Measurements from ENCODE around the gene RCAN2. TPM values are rescaled to one million over a fixed set of nuclear protein-coding genes. Genes with fewer than 3 reads are reported as not detected.

RCAN2 gene
- total RNA-seq, 2 experiments from 2014 or later = 2.8 to 3.1 TPM

DNA sequence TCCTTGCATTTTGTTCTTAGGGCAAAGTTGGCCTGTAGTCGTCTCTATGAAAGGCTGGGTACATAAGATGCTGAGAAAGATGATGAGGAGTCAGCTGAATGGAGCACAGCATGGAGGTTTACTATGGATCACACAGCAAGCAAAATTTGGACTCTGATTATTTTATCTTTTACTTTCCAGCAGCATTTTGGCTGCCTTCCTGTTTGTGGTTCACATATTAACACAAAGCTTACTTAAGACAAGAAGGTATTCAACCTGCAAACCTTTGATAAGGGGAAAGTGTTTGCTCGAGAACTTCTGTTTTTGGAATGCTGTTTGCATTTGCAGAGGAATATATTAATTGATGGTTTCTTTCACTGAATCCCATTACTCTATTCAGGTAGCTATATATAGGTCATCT is 217.3 kb downstream of the RCAN2 start:
- DNase-seq = no peak
- ChIA-PET CTCF (interaction anchor here (0.8 kb wide), 1 partner anchor 137 kb away, joined by 3 read pairs; no protein-coding TSS in a partner anchor), POLR2A (no interaction called here)
- Mint-ChIP-seq H3K4me3 (no peak overlapping the region), H3K27ac (no peak overlapping the region), H3K9me3 (no peaks in the 10 kb centered on the region), H3K27me3 (peaks cover 10% of the 10 kb centered on the region), H3K4me1 (no peaks in the 10 kb centered on the region), H3K36me3 (ENCODE audit: low read depth) (no peaks in the 10 kb centered on the region)

DNA sequence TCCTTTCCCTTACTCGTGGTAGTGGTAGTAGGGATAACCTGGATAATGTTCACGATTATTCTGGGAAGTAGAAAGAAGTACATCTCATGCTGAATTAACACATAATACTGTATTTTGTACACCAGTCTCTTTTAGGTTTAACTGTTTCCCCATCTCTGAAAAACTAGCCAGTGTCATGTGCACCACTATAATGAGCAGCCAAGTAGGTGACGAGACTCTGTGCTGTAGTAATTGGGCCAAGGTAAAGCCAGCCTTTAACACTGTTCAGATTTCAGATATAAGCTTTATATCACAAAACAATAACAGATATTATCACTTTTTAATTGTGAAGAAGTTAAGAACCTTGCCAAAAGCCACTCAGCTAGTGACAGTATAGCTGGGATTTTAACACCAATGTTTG is 219.5 kb downstream of the RCAN2 start:
- Mint-ChIP-seq H3K9me3 (no peaks in the 10 kb centered on the region), H3K27me3 (peaks cover 6% of the 10 kb centered on the region), H3K4me3 (no peak overlapping the region), H3K27ac (no peak overlapping the region), H3K36me3 (ENCODE audit: low read depth) (no peaks in the 10 kb centered on the region), H3K4me1 (no peaks in the 10 kb centered on the region)
- CTCF ChIA-PET = no interaction called here
- POLR2A ChIA-PET = no interaction called here
- no peak for DNase-seq

DNA sequence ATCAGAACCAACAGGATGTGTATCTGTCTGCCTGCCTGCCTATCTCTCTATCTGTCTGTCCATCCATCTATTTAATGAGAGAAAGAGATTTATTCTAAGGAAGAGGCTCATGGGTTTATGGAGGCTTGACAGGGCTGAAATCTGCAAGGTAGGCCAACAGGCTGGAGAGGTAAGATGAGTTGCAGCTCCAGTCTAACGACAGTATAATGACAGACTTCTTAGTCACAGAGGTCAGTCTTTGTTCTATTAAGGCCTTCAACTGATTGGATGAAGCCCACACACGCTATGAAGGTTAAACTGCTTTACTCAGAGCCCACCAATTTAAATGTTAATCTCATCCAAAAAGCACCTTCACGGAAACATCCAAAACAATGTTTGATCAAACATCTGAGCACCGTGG is 220.1 kb downstream of the RCAN2 start:
- Mint-ChIP-seq H3K9me3 (no peaks in the 10 kb centered on the region), H3K27me3 (peaks cover 2% of the 10 kb centered on the region), H3K36me3 (ENCODE audit: low read depth) (no peaks in the 10 kb centered on the region), H3K4me3 (no peak overlapping the region), H3K4me1 (no peaks in the 10 kb centered on the region), H3K27ac (no peak overlapping the region)
- no peak for DNase-seq
- CTCF ChIA-PET = no interaction called here
- POLR2A ChIA-PET = no interaction called here

DNA sequence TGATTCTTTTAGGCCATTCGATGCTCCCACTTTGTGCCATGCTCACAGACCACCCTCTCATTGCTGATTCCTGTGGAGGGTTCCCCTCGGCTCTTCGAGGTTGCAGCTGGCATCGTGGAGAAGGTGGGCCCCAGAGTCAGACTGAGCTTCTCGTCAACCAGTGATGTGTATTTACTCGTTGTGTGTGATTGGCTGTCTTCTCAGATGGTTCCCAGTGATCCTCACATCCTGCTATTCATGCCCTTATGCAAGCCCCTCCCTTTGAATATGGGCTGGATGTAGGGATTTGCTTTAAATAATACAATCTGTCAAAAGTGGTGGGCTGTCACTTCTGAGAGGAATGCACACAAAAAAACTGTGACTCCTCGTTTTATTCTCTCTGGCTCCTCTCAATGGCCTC is 220.9 kb downstream of the RCAN2 start:
- no peaks in the 10 kb centered on the region for H3K4me1 Mint-ChIP-seq
- ChIA-PET POLR2A (no interaction called here), CTCF (interaction anchor here (0.6 kb wide), 1 partner anchor 1129 kb away, joined by 3 read pairs; no protein-coding TSS in a partner anchor)
- no peak overlapping the region for H3K27ac Mint-ChIP-seq
- no peaks in the 10 kb centered on the region for H3K9me3 Mint-ChIP-seq
- no peak overlapping the region for H3K4me3 Mint-ChIP-seq
- H3K36me3 Mint-ChIP-seq (ENCODE audit: low read depth) = no peaks in the 10 kb centered on the region
- peaks cover 2% of the 10 kb centered on the region for H3K27me3 Mint-ChIP-seq
- no peak for DNase-seq

DNA sequence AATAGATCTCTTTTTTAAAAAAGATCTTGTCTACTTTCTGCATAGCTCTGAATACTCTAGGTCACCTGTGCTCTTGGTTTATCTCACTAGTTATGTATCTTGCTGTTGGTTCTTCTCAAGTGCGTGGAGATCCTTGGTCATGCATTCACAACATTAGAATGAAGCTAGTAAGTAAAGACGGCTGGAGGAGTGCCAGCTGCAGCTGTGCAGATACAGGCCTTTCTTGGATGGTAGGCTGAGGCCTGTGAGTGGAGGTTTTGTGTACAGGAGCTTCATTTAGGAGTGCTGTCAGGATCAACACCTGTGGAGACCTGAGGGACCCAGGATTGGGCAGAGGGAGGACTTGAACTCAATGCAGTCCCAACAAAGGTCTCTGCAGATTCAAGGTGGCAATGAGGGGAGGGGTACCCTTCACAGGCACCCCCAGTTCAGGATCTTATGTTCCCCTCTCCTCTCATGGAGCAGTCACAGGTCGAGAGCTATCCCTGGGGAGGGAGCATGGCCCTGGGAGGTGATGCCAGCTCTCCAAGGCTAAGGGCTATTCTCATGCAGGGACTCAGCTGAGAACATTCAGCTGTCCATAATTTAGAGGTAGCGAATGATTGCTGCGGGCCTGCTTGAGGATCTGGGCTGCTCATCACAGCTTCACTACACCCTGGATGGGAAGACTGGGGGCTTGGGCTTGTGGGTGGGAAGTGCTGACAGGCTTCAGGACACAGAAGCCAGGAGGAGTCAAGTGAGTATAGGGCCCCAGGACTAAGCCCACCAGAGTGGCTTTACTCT is 221.6 kb downstream of the RCAN2 start:
- Mint-ChIP-seq H3K27me3 (peaks cover 2% of the 10 kb centered on the region), H3K9me3 (no peaks in the 10 kb centered on the region)
- CTCF ChIA-PET = interaction anchor here (0.6 kb wide), 1 partner anchor 1128 kb away, joined by 3 read pairs; no protein-coding TSS in a partner anchor

DNA sequence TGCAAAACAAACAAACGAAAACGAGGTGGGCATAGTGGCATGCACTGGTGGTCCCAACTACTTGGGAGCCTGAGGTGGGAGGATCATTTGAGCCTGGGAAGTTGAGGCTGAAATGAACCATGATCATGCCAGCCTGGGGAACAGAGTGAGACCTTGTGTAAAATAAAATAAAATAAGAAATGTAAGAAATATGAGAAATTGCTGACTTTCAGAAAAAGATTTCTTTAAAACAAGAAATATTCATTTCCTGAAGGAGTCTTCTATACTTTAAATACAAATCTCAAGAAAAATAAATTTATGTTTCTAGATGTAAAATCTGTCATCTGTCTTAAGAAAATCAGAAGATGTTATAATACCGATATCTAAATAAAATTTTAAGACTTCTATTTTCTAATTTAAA is 223.7 kb downstream of the RCAN2 start:
- Mint-ChIP-seq H3K27me3 (no peaks in the 10 kb centered on the region), H3K4me3 (no peak overlapping the region), H3K4me1 (no peaks in the 10 kb centered on the region), H3K36me3 (ENCODE audit: low read depth) (no peaks in the 10 kb centered on the region), H3K27ac (no peak overlapping the region), H3K9me3 (no peaks in the 10 kb centered on the region)
- ChIA-PET POLR2A (no interaction called here), CTCF (no interaction called here)
- no peak for DNase-seq

More for the DNA sequence above, 221.6 kb downstream of the RCAN2 start:
- no peak overlapping the region for H3K4me3 Mint-ChIP-seq
- no peak overlapping the region for H3K27ac Mint-ChIP-seq
- POLR2A ChIA-PET = no interaction called here
- no peaks in the 10 kb centered on the region for H3K36me3 Mint-ChIP-seq (ENCODE audit: low read depth)
- H3K4me1 Mint-ChIP-seq = no peaks in the 10 kb centered on the region
- DNase-seq = no peak

DNA sequence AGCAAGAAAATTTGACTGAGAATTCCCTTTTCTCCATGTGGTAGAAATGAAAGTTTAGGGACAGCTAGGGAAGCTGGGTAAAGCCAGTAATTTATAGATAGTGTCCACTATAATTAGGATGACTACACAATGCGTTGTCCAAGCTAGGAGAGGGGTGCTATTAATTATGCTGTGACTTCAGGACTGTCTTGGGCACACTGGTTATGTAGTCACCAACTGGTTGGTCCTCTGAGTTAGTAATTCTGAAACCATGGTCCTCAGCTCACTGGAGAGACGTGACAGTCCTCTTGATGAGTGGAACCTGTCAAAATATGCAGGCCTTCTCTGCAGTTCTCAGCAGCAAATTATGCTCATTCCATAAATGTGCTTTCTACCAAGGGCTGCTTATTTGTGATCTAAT is 225.9 kb downstream of the RCAN2 start:
- DNase-seq = no peak
- ChIA-PET POLR2A (no interaction called here), CTCF (no interaction called here)
- Mint-ChIP-seq H3K4me3 (no peak overlapping the region), H3K4me1 (no peaks in the 10 kb centered on the region), H3K27me3 (peaks cover 4% of the 10 kb centered on the region), H3K36me3 (ENCODE audit: low read depth) (no peaks in the 10 kb centered on the region), H3K9me3 (no peaks in the 10 kb centered on the region), H3K27ac (no peak overlapping the region)

DNA sequence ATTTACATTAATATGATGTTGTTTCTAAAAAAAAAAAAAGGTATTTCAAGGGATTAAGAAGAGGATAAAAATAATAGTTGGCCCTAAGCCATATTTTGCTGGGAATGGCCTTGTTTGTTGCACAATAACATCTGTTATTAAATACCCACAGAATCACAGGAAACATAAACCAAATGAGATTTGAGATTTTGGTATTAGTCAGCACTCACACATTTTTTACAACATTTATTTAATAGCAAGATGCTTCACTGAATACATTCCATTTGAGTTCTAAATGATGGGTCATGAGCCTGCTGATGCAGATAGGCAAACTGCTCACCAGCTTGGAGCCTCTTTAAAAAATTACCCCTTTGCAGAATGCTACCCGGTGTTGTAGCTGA is 227.6 kb downstream of the RCAN2 start:
- CTCF ChIA-PET = no interaction called here
- DNase-seq = no peak
- POLR2A ChIA-PET = no interaction called here
- Mint-ChIP-seq H3K9me3 (no peaks in the 10 kb centered on the region), H3K4me3 (no peak overlapping the region), H3K27me3 (peaks cover 8% of the 10 kb centered on the region), H3K36me3 (ENCODE audit: low read depth) (no peaks in the 10 kb centered on the region), H3K4me1 (no peaks in the 10 kb centered on the region), H3K27ac (no peak overlapping the region)

DNA sequence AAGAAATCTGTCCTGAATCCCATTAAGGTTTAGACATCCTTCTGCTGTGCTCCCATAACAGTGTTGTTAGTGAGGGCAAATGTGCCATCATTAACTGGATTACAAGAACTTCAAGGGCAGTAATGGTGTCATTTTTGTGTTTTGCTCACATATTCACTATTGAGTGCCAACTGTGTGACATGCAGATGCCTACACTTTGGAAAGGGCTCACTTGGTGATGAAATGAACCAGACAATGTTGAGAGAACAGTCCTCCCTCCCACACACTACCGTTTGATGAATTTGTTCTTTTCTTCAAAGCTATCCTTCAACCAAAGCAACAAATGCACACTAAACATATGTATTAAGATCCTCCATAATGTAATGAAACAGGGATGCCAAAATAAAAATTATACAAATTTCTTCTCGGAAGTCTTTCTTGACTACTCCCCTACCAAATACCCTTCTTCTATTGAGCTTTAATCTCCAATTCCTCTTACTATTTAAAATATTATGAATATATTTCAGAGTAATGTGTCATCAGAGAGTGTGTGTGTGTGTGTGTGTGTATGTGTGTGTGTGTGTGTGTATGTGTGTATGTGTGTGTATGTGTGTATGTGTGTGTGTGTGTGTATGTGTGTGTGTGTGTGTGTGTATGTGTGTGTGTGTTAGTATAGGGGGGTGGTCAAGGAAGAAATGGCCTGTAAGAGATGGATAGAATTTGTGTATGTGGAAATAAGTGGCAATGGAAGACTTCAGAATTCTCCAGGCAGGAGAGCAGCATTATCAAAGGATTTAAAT is 228.1 kb downstream of the RCAN2 start:
- H3K27me3 Mint-ChIP-seq = peaks cover 8% of the 10 kb centered on the region
- no peak overlapping the region for H3K4me3 Mint-ChIP-seq
- DNase-seq = no peak
- no peaks in the 10 kb centered on the region for H3K9me3 Mint-ChIP-seq
- CTCF ChIA-PET = interaction anchor here (0.6 kb wide), 1 partner anchor 150 kb away, joined by 3 read pairs; no protein-coding TSS in a partner anchor
- no peak overlapping the region for H3K27ac Mint-ChIP-seq
- H3K4me1 Mint-ChIP-seq = no peaks in the 10 kb centered on the region
- no peaks in the 10 kb centered on the region for H3K36me3 Mint-ChIP-seq (ENCODE audit: low read depth)
- POLR2A ChIA-PET = no interaction called here

DNA sequence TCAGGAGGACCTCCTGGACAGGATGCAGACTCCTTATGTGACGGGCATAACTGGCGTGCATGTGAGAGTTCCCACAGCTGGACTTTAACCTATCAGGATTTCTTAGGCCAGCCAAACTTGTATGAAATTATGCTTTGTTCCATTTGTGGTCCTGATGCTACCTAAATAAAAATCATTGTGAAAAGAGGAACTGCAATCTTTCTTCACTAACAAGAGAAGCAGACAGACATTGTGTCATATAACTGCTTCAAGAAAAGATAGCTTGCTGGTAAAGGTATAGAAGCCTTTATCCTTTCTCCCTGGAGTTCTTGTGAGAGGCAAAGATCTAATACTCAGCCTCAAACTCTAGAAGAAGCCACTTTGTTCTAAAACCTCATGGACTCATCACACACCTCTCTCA is 233.0 kb downstream of the RCAN2 start:
- Mint-ChIP-seq H3K4me3 (no peak overlapping the region), H3K27me3 (peaks cover 8% of the 10 kb centered on the region), H3K4me1 (no peaks in the 10 kb centered on the region), H3K27ac (no peak overlapping the region), H3K9me3 (no peaks in the 10 kb centered on the region), H3K36me3 (ENCODE audit: low read depth) (no peaks in the 10 kb centered on the region)
- CTCF ChIA-PET = no interaction called here
- POLR2A ChIA-PET = no interaction called here
- no peak for DNase-seq

DNA sequence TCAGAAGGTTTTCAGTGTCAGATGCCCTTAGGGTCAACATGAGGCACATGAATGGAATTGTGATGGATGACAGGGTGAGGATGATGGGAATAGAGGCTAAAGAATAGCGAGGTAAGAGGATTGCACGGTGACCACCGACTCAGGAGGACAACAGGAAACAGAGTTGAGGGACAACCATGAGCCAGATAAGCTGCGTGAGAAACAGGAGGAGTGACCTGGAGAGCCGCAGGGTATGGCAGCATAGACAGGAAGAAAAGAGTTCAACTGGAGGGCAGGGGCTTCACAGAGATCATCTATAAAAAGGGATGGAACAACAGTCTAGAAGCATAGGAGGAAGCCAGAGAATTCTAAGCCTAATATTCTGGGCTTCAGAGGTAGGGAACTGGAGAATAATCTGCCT is 235.7 kb downstream of the RCAN2 start:
- Mint-ChIP-seq H3K27ac (no peak overlapping the region), H3K4me3 (no peak overlapping the region), H3K9me3 (no peaks in the 10 kb centered on the region), H3K36me3 (ENCODE audit: low read depth) (no peaks in the 10 kb centered on the region), H3K27me3 (peaks cover 5% of the 10 kb centered on the region), H3K4me1 (no peaks in the 10 kb centered on the region)
- ChIA-PET CTCF (no interaction called here), POLR2A (no interaction called here)
- DNase-seq = no peak

DNA sequence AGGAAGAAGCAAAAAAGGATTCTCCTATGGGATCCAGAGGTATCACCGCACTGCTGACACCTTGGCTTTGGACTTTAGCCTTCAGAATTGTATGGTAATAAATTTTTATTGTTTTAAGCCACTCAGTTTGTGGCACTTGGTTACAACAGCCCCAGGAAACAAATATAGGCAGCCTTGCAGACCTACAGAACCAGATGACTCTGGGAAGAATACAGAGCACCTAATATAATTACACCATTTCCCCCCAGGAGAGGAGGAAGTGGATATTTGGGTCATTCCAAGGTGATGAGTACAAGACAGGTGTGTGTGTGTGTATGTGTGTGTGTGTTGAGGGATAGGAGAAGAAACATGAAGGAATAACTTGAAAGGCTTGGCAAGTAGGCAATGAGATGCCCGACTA is 236.3 kb downstream of the RCAN2 start:
- Mint-ChIP-seq H3K27me3 (peaks cover 7% of the 10 kb centered on the region), H3K4me1 (no peaks in the 10 kb centered on the region), H3K27ac (no peak overlapping the region), H3K9me3 (no peaks in the 10 kb centered on the region), H3K4me3 (no peak overlapping the region), H3K36me3 (ENCODE audit: low read depth) (no peaks in the 10 kb centered on the region)
- ChIA-PET POLR2A (no interaction called here), CTCF (no interaction called here)
- no peak for DNase-seq

DNA sequence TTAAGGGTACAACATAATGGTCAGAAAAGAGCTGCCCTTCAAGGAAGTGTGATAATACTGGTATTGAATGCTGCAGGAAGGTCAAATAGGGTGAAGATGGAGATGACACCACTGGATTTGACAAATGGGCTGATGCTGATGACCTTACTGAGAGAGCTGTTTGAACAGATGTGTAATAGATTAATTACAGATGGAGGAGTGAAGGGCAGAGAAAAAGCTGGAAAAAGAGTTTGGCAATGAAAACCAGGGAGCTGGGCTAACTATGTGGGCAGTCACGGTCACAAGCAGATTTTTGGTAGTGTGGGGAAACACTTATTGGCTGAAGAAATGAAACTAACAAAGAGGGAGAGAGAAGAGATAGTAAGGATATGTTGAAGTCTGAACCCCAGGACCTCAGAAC is 236.9 kb downstream of the RCAN2 start:
- H3K9me3 Mint-ChIP-seq = no peaks in the 10 kb centered on the region
- no peaks in the 10 kb centered on the region for H3K36me3 Mint-ChIP-seq (ENCODE audit: low read depth)

More for the DNA sequence above, 236.9 kb downstream of the RCAN2 start:
- POLR2A ChIA-PET = no interaction called here
- no peaks in the 10 kb centered on the region for H3K4me1 Mint-ChIP-seq
- H3K4me3 Mint-ChIP-seq = no peak overlapping the region
- H3K27ac Mint-ChIP-seq = no peak overlapping the region
- CTCF ChIA-PET = interaction anchor here (1.5 kb wide), 1 partner anchor 156 kb away, joined by 3 read pairs; no protein-coding TSS in a partner anchor
- peaks cover 3% of the 10 kb centered on the region for H3K27me3 Mint-ChIP-seq
- DNase-seq = no peak
